ENCODE data around the gene MRPS6.

The MRPS6 gene

GRCh38 chr21:34072145-34073031 lies 990 bp upstream of the MRPS6 start:
- peak; percentile 70 for DNase-seq

GRCh38 chr21:34073749-34074282 lies 438 bp downstream of the MRPS6 start:
- peak; percentile 65 for DNase-seq

- peak; percentile 33 for DNase-seq
These were observed 1.1 kb downstream of the MRPS6 start for GRCh38 chr21:34074283-34075090.

- DNase-seq, result no peak
These were observed 1.7 kb downstream of the MRPS6 start for GRCh38 chr21:34075091-34075425.

- no peak for DNase-seq
These were observed 2.6 kb downstream of the MRPS6 start for GRCh38 chr21:34075760-34076660.

GRCh38 chr21:34076835-34077234 lies 3.5 kb downstream of the MRPS6 start:
- no peak for DNase-seq

GRCh38 chr21:34077888-34078287 lies 4.5 kb downstream of the MRPS6 start:
- no peak for DNase-seq

- DNase-seq, result no peak
These were observed 5.5 kb downstream of the MRPS6 start for GRCh38 chr21:34078915-34079314.

- DNase-seq, result no peak
These were observed 7.3 kb downstream of the MRPS6 start for GRCh38 chr21:34080710-34081109.

- no peak for DNase-seq
These were observed 9.4 kb downstream of the MRPS6 start for GRCh38 chr21:34082769-34083168.

GRCh38 chr21:34083357-34083756 lies 10.0 kb downstream of the MRPS6 start:
- no peak for DNase-seq

GRCh38 chr21:34085129-34085528 lies 11.8 kb downstream of the MRPS6 start:
- DNase-seq, result no peak

GRCh38 chr21:34086887-34087306 lies 13.5 kb downstream of the MRPS6 start:
- no peak for DNase-seq

- DNase-seq, result no peak
These were observed 15.4 kb downstream of the MRPS6 start for GRCh38 chr21:34088752-34089151.

- peak; percentile 3 for DNase-seq
These were observed 17.7 kb downstream of the MRPS6 start for GRCh38 chr21:34091032-34091431.

GRCh38 chr21:34091607-34092006 lies 18.2 kb downstream of the MRPS6 start:
- peak; percentile 23 for DNase-seq

- peak; percentile 18 for DNase-seq
These were observed 19.0 kb downstream of the MRPS6 start for GRCh38 chr21:34092262-34092921.

GRCh38 chr21:34093083-34093482 lies 19.7 kb downstream of the MRPS6 start:
- DNase-seq, result no peak

GRCh38 chr21:34094949-34095348 lies 21.6 kb downstream of the MRPS6 start:
- no peak for DNase-seq

- no peak for DNase-seq
These were observed 24.1 kb downstream of the MRPS6 start for GRCh38 chr21:34097442-34097841.

GRCh38 chr21:34100337-34100736 lies 27.0 kb downstream of the MRPS6 start:
- no peak for DNase-seq

- DNase-seq, result no peak
These were observed 27.4 kb downstream of the MRPS6 start for GRCh38 chr21:34100790-34101189.

Measured in DMS53 (cell line).